Measurements from ENCODE around the gene SNX30.

The SNX30 gene

DNA sequence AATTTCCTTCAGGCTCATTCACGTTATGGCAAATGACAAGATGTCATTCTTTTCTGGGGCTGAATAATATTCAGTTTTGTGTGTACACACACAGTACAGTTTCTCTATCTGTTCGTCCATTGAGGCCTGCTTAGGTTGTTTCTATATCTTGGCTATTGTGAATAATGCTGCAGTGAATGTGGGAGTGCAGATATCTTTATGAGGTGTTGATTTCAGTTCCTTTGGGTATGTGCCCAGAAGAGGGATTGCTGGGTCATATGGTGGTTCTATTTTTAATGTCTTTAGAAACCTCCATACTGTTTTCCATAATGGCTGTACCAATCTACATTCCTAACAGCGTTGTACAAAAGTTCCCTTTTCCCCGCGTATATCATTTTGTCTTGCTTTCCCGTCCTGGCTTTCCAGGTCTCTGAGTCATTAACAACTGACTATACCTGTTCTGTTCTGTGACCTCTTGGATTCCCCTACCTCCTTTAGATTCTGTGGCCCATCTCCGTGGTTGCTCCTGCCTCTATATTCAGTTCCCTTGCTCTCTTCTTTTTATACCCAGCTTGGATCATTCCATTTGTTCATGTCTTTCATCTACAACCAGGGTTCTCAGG lies 6.8 kb downstream of the SNX30 start:
- Histone ChIP-seq H3K9me3 (ENCODE audit: insufficient read depth, low read depth, low read length) (no peaks in the 10 kb centered on the region), H3K36me3 (ENCODE audit: insufficient read depth, low read length) (no peaks in the 10 kb centered on the region), H4K20me1 (ENCODE audit: insufficient read depth, low read length, poor library complexity, severe bottlenecking) (no peaks in the 10 kb centered on the region), H3K4me3 (ENCODE audit: low read length, poor library complexity, severe bottlenecking) (no peak overlapping the region), H3K4me1 (ENCODE audit: insufficient read depth, low read length, poor library complexity, severe bottlenecking) (peaks cover 20% of the 10 kb centered on the region), H3K4me2 (ENCODE audit: low read depth, low read length, poor library complexity, severe bottlenecking) (no peak overlapping the region), H3K9ac (ENCODE audit: low read depth, low read length, poor library complexity, severe bottlenecking) (no peak overlapping the region), H3K9me2 (replicated peaks; ENCODE audit: low read depth, low read length) (no peaks in the 10 kb centered on the region), H2AFZ (ENCODE audit: low read length) (no peak overlapping the region), H3K79me2 (ENCODE audit: insufficient read depth, low read length) (no peaks in the 10 kb centered on the region), H3K27me3 (ENCODE audit: insufficient read depth, low read length, poor library complexity, severe bottlenecking) (no peaks in the 10 kb centered on the region), H3F3A (ENCODE audit: low read depth) (no peaks in the 10 kb centered on the region)
- no peak for TF ChIP-seq EZH2phosphoT487 (IDR thresholded peaks at IDR 0.05; ENCODE audit: borderline replicate concordance)
- TF ChIP-seq, protein P1, sequence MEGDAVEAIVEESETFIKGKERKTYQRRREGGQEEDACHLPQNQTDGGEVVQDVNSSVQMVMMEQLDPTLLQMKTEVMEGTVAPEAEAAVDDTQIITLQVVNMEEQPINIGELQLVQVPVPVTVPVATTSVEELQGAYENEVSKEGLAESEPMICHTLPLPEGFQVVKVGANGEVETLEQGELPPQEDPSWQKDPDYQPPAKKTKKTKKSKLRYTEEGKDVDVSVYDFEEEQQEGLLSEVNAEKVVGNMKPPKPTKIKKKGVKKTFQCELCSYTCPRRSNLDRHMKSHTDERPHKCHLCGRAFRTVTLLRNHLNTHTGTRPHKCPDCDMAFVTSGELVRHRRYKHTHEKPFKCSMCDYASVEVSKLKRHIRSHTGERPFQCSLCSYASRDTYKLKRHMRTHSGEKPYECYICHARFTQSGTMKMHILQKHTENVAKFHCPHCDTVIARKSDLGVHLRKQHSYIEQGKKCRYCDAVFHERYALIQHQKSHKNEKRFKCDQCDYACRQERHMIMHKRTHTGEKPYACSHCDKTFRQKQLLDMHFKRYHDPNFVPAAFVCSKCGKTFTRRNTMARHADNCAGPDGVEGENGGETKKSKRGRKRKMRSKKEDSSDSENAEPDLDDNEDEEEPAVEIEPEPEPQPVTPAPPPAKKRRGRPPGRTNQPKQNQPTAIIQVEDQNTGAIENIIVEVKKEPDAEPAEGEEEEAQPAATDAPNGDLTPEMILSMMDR (conservative IDR thresholded peaks at IDR 0.05; ENCODE audit: low read length): no peak

GRCh38 chr9:112757940-112758339 lies 7.4 kb downstream of the SNX30 start:
- Histone ChIP-seq H3K27me3 (ENCODE audit: insufficient read depth, low read length, poor library complexity, severe bottlenecking) (no peaks in the 10 kb centered on the region), H3K9ac (ENCODE audit: low read depth, low read length, poor library complexity, severe bottlenecking) (no peak overlapping the region), H4K20me1 (ENCODE audit: insufficient read depth, low read length, poor library complexity, severe bottlenecking) (no peaks in the 10 kb centered on the region), H3K4me3 (ENCODE audit: low read length, poor library complexity, severe bottlenecking) (no peak overlapping the region), H2AFZ (ENCODE audit: low read length) (no peak overlapping the region), H3K9me3 (ENCODE audit: insufficient read depth, low read depth, low read length) (no peaks in the 10 kb centered on the region), H3F3A (ENCODE audit: low read depth) (no peaks in the 10 kb centered on the region), H3K4me1 (ENCODE audit: insufficient read depth, low read length, poor library complexity, severe bottlenecking) (peaks cover 17% of the 10 kb centered on the region), H3K79me2 (ENCODE audit: insufficient read depth, low read length) (no peaks in the 10 kb centered on the region), H3K36me3 (ENCODE audit: insufficient read depth, low read length) (no peaks in the 10 kb centered on the region), H3K9me2 (replicated peaks; ENCODE audit: low read depth, low read length) (no peaks in the 10 kb centered on the region), H3K4me2 (ENCODE audit: low read depth, low read length, poor library complexity, severe bottlenecking) (no peak overlapping the region)
- no peak for TF ChIP-seq EZH2phosphoT487 (IDR thresholded peaks at IDR 0.05; ENCODE audit: borderline replicate concordance)
- TF ChIP-seq, protein P1 (conservative IDR thresholded peaks at IDR 0.05; ENCODE audit: low read length): no peak

- no peak for TF ChIP-seq EZH2phosphoT487 (IDR thresholded peaks at IDR 0.05; ENCODE audit: borderline replicate concordance)
- TF ChIP-seq, protein P1 (conservative IDR thresholded peaks at IDR 0.05; ENCODE audit: low read length): no peak
Observed at GRCh38 chr9:112760821-112761220, 10.3 kb downstream of the SNX30 start.

More at GRCh38 chr9:112760821-112761220, 10.3 kb downstream of the SNX30 start:
- Histone ChIP-seq H3K9me2 (replicated peaks; ENCODE audit: low read depth, low read length) (no peaks in the 10 kb centered on the region), H3K4me3 (ENCODE audit: low read length, poor library complexity, severe bottlenecking) (no peak overlapping the region), H3K4me1 (ENCODE audit: insufficient read depth, low read length, poor library complexity, severe bottlenecking) (no peaks in the 10 kb centered on the region), H3F3A (ENCODE audit: low read depth) (no peaks in the 10 kb centered on the region), H3K9me3 (ENCODE audit: insufficient read depth, low read depth, low read length) (no peaks in the 10 kb centered on the region), H2AFZ (ENCODE audit: low read length) (no peak overlapping the region), H3K27me3 (ENCODE audit: insufficient read depth, low read length, poor library complexity, severe bottlenecking) (no peaks in the 10 kb centered on the region), H3K36me3 (ENCODE audit: insufficient read depth, low read length) (no peaks in the 10 kb centered on the region), H3K9ac (ENCODE audit: low read depth, low read length, poor library complexity, severe bottlenecking) (no peak overlapping the region), H3K4me2 (ENCODE audit: low read depth, low read length, poor library complexity, severe bottlenecking) (no peak overlapping the region), H4K20me1 (ENCODE audit: insufficient read depth, low read length, poor library complexity, severe bottlenecking) (no peaks in the 10 kb centered on the region), H3K79me2 (ENCODE audit: insufficient read depth, low read length) (no peaks in the 10 kb centered on the region)
